ENCODE measurements around the gene OOSP3.
"Not testable (repeated sequence)": the region's sequence is repeated elsewhere in the genome, so short reads cannot be mapped to it uniquely, and the experiment has no call there.

OOSP3 gene

GRCh38 chr11:59898650-59899049 lies 20.1 kb downstream of the OOSP3 start:
- no peak for DNase-seq (ENCODE audit: low read depth)
- H3K4me3 ChIP-seq (ENCODE audit: low read depth, low read length): no peak overlapping the region
- TF ChIP-seq MAX (IDR thresholded peaks at IDR 0.05; ENCODE audit: low read depth, low read length) (no peak), MYC (IDR thresholded peaks at IDR 0.05; ENCODE audit: low read depth, low read length) (no peak), CTCF (IDR thresholded peaks at IDR 0.05; ENCODE audit: low read depth, low read length) (no peak), POLR2A (IDR thresholded peaks at IDR 0.05; ENCODE audit: extremely low read depth, insufficient read length) (no peak)

DNA sequence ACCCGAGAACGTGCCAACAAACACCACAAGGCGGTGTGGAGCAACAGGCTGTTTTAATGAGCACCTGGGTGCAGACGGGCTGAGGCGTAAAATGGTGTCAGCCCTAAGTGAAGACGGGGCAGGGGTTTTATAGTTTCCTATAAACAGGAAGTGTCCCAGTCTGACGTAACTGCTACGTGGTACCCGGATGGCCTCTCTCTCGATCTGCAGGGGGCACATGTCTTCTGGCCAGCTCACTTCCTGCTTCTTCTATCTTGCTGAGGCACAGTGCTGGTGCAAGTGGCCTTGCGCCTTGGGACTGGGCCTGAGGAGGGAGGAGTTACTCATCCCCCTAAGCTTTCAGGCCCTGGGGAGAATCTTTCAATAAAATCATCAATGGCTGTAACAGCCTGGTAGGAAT lies 20.9 kb downstream of the OOSP3 start:
- TF ChIP-seq MYC (IDR thresholded peaks at IDR 0.05; ENCODE audit: low read depth, low read length) (0 out of 2 replicates have a peak, but pooled peaks have one; percentile 15), POLR2A (IDR thresholded peaks at IDR 0.05; ENCODE audit: extremely low read depth, insufficient read length) (no peak), MAX (IDR thresholded peaks at IDR 0.05; ENCODE audit: low read depth, low read length) (peak; percentile 23; the same call in 1 of the 2 replicates)

GRCh38 chr11:59900366-59901126 lies 22.0 kb downstream of the OOSP3 start:
- no peak for TF ChIP-seq MAX (IDR thresholded peaks at IDR 0.05; ENCODE audit: low read depth, low read length)
- TF ChIP-seq POLR2A (IDR thresholded peaks at IDR 0.05; ENCODE audit: extremely low read depth, insufficient read length): no peak
- TF ChIP-seq CTCF (IDR thresholded peaks at IDR 0.05; ENCODE audit: low read depth, low read length): no peak
- TF ChIP-seq MYC (IDR thresholded peaks at IDR 0.05; ENCODE audit: low read depth, low read length): no peak
- no peak overlapping the region for H3K4me3 ChIP-seq (ENCODE audit: low read depth, low read length)
- no peak for DNase-seq (ENCODE audit: low read depth)

More for the DNA sequence above, 20.9 kb downstream of the OOSP3 start:
- peak; percentile 77 for DNase-seq (ENCODE audit: low read depth)
- no peak overlapping the region for H3K4me3 ChIP-seq (ENCODE audit: low read depth, low read length)

DNA sequence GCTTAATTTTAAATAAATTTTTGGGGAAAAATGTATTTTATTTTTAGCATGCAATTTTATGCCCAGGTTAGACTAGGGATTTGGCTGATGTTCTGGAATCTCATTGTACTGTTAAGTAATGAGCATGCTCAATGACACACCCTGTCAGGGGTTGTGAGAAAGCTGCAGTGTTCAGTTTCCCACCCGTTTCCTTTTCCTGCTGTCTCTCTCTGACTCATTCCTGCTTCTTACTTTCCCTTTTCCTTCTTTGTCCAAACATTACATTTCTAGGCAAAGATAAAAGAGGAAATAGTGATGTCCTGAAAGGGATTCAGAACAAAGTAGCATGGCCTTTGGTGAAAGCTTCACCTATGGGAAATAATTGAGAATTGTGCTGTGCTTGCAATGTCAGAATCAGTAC lies 22.7 kb downstream of the OOSP3 start:
- no peak for TF ChIP-seq POLR2A (IDR thresholded peaks at IDR 0.05; ENCODE audit: extremely low read depth, insufficient read length)
- TF ChIP-seq CTCF (IDR thresholded peaks at IDR 0.05; ENCODE audit: low read depth, low read length): no peak
- no peak for TF ChIP-seq MAX (IDR thresholded peaks at IDR 0.05; ENCODE audit: low read depth, low read length)
- no peak for TF ChIP-seq MYC (IDR thresholded peaks at IDR 0.05; ENCODE audit: low read depth, low read length)
- DNase-seq (ENCODE audit: low read depth): peak; percentile 9
- H3K4me3 ChIP-seq (ENCODE audit: low read depth, low read length): no peak overlapping the region

DNA sequence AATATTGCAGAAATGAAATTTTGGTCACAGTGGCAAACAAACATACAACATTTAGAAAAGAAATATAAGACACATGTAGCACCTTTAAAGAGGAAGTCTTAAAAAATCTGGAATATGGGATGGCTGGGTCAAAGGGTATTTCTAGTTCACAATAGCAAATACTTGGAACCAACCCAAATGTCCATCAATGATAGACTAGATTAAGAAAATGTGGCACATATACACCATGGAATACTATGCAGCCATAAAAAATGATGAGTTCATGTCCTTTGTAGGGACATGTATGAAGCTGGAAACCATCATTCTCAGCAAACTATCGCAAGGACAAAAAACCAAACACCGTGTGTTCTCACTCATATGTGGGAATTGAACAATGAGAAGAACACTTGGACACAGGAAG lies 25.0 kb downstream of the OOSP3 start:
- DNase-seq (ENCODE audit: low read depth); H3K4me3 ChIP-seq (ENCODE audit: low read depth, low read length): not testable (repeated sequence)

DNA sequence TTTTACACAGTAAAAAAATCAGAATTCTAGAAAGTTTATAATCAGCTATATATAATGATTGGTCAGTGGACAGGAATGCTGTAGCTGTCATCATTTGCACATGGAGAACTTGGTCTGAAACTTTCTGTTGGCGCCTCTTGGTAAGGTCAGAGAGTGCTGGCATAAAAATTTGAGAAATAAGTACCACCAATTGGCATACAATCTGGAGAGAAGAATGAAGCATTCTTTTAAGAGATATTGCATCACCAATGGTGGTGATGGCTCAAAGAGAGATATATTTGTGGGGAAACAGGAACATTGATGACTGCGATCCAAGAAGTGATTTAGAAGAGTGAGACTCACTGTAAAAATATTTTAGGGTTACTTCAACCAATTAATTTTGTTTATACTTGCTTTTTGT lies 39.9 kb downstream of the OOSP3 start:
- H3K4me3 ChIP-seq (ENCODE audit: low read depth, low read length): no peak overlapping the region
- TF ChIP-seq MYC (IDR thresholded peaks at IDR 0.05; ENCODE audit: low read depth, low read length) (no peak), CTCF (IDR thresholded peaks at IDR 0.05; ENCODE audit: low read depth, low read length) (no peak), POLR2A (IDR thresholded peaks at IDR 0.05; ENCODE audit: extremely low read depth, insufficient read length) (no peak), MAX (IDR thresholded peaks at IDR 0.05; ENCODE audit: low read depth, low read length) (no peak)
- DNase-seq (ENCODE audit: low read depth): no peak

All from NB4 (cell line).